NCI-H2196 (cell line): Measurements from ENCODE around the gene OMA1.
"Not testable (repeated sequence)": the region's sequence is repeated elsewhere in the genome, so short reads cannot be mapped to it uniquely, and the experiment has no call there.

Source experiments
- DNase-seq: peaks from one replicate; lab custom pipeline; 2025; ENCODE audit not compliant: unreplicated experiment; lab: John Stamatoyannopoulos, UW

OMA1 gene

GRCh38 chr1:58573705-58574591 lies 27.4 kb upstream of the OMA1 start:
- no peak for DNase-seq

DNA sequence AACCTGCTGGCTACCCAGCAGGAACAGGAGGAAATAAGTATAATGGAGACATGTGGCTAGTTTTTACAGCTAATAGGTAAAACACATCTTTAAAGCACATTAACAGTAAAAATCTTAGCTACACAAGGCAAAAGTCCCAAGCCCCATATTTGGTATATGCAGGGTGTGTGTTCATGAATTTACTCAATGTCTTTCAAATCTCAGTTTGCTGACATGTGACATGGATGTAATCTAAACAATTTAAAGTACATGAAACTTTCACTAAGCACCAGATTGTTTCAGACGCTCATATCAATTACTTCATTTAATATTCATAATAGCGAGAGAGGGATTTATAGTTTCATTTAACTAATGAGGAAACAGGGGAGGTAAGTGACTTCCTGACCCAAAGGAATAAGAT lies 26.6 kb upstream of the OMA1 start:
- DNase-seq: no peak

- DNase-seq: peak; percentile 15
Observed at GRCh38 chr1:58572690-58573089, 26.2 kb upstream of the OMA1 start.

GRCh38 chr1:58571616-58572015 lies 25.1 kb upstream of the OMA1 start:
- DNase-seq: no peak

DNA sequence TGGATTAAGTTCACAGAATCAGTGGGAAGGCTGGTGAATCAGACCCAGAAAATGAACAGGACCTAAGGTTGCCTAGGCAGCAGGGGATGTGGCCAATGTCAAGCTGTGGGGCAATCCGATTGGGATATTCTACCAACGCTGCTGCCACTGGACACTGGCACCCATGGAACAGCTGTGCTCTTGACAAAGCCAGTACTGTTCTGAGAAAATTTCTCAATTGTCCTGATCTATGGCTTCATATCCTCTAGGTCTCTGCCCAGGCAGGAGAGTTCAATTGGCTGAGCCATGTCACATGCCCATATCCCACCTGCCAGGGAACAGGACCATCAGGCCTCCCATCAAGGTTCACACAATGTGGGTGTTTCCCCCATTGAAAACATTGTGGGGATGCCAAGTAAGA lies 24.3 kb upstream of the OMA1 start:
- no peak for DNase-seq

DNA sequence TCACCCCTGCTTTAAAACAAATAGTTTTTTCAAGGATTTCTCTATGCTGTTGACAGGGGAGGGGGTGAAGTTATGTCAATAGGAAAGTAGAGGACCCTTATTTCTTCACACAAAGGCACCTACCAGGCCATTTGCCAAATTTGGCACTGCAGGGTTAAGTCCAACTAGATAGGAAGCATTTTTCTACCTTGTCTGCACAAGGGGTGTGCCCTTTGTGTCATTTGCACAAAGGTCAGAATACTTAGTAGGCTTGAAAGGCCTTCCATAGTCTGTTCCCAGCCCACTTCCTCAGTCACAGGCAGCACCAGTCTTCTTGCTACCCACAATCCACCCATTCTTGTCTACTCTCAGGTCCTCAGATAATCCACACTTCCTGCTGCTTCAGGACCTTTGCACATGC lies 23.6 kb upstream of the OMA1 start:
- no peak for DNase-seq

DNA sequence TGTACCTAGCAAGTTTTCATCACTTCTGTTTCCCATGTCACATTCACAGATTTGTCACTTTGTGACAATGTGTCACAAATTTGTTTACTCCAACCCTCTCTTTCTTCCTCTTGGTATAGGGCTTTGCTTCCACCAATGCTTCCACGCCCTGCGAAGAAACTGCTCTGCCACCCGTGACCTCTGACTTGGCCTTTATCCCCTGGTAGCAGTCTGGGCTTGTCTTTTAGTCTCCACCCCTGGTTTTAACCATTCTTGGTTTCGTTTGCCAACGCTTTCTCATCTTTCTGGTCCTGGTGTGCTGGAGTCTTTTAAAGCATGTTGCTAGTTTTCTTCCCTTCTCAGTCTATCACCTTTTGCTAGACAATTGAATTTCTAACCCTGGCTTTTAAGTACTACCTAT lies 22.4 kb upstream of the OMA1 start:
- no peak for DNase-seq

DNA sequence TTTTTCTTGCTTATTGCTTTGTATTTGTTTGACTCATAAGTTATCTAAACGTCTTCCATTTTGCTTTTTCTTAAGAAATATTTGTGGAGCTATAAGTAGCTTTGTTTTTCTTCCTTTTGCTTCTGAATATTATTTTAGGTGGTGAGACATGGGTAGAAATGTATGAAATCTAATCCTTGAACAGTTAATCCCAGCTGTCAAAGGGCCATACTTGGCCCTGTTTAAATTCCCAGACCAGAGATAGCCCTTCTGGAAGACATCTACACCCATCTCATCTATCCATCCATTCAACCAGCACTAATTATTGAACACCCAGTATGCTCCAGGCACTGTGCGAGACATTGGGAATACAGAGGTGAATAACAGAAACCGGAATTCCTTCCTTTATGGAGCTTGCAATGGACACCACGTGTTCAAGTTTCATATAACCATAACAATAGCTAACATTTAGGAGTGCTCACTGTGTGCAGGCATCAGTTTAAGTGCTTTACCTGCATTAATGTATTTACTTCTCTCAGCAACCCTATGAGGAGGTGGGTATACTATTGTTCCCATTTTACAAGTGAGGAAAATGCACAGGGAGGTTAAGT lies 21.8 kb upstream of the OMA1 start:
- DNase-seq: no peak

GRCh38 chr1:58566339-58566738 lies 19.8 kb upstream of the OMA1 start:
- DNase-seq: no peak

DNA sequence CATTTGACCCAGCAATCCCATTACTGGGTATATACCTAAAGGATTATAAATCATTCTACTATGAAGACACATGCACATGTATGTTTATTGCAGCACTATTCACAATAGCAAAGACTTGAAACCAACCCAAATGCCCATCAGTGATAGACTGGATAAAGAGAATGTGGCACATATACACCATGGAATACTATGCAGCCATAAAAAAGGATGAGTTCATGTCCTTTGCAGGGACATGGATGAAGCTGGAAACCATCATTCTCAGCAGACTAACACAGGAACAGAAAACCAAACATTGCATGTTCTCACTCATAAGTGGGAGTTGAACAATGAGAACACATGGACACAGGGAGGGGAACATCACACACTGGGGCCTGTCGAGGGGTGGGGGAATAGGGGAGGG lies 17.2 kb upstream of the OMA1 start:
- not testable (repeated sequence) for DNase-seq

DNA sequence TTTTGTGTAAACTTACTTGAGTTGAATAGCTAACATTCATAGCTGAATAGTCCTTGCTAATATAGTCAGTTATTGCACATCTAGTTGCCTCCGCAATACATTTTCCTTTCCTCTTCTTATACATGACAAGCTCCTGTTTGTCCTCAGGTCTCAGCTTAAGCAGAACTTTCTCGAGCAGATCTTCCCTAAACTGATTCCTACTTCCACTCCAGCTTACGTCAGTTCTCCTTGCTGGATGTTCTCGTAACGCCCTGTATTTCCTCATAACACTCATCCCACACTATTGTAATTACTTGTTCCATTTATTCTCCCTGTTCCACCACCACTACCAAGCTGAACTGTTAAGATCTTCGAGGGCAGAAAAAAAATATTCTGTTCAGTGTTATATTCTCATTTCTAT lies 15.1 kb upstream of the OMA1 start:
- no peak for DNase-seq

DNA sequence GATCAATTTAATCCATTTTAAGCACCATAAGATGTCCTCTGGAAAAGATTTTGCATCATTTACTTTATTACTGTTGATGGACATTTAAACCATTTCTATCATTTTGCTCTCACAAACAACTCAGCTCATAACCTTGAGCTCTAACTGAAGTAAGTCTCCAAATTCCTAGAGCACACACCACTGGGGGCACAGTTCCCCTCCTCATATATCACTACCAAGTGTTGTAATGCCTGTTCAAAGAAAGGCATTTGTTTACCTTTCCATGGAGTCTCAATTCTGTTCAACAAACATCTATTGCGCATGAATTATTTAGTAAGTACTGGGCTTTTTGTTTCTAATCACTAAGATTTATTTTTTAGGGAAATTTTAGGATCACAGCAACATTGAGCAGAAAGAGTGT lies 8.9 kb upstream of the OMA1 start:
- DNase-seq: no peak

- no peak for DNase-seq
Observed at GRCh38 chr1:58551186-58552140, 4.9 kb upstream of the OMA1 start.

GRCh38 chr1:58549291-58549690 lies 2.8 kb upstream of the OMA1 start:
- not testable (repeated sequence) for DNase-seq

GRCh38 chr1:58548371-58548770 lies 1.8 kb upstream of the OMA1 start:
- DNase-seq: no peak

DNA sequence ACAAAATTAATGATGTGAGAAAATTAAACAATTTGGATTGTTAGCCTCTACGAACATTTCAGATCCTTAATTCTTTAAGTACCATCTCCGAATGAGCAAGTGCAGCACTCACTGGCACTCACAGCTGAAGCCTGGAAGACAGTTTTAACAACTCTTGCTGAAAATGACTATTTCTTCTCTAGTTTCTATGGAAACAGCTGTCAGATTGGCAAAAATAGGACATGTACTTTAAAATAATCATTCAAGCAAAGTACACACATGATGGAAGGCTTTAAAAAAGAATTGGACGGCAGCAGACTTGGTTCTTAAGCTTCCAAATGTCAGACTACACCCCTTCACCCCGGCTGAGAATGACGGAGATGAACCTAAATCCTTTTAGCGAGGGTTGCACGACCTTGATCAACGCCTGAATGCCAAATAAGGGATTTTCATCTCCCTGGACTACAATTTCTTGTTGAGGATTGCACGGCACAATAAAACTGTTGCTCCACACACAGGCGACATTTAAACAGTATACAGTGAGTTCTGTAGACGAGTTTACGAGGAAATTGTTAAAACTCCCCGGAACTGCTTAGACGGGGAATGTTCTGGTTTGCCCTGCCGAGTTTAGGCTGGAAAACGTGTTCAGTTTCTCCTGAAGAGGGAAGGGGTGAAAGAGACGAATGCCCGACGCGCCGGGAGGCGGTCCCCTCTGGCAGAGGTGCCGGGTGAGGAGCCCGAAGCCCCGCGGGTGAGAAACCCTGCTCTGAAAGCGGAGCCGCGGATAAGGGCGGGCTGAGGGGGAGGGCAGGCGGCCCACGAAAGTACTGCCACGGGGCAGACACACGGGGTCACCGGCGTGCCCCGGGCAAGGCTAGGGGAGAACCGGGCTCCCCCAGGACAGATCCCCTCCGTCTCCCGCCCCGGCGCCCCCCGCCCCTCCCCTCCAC lies 671 bp downstream of the OMA1 start:
- DNase-seq: peak; percentile 57

DNA sequence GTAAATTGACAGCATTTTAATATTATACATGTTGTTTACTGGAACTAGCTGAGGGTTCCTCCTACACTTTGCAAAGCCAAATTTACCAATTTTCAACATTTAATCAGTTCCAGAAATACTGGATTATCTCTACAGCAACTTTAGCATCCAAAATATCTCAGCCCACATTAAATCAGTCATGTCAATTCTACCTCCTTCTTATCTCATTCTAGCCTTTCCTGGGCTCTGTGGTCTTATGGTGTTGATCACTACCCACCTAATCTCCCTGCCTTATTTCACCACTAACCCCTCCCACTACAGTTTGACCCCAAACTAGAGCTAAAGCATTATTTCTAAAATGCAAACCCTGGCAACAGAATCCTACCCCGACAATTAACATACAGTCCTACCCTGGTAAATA lies 3.3 kb downstream of the OMA1 start:
- no peak for DNase-seq

DNA sequence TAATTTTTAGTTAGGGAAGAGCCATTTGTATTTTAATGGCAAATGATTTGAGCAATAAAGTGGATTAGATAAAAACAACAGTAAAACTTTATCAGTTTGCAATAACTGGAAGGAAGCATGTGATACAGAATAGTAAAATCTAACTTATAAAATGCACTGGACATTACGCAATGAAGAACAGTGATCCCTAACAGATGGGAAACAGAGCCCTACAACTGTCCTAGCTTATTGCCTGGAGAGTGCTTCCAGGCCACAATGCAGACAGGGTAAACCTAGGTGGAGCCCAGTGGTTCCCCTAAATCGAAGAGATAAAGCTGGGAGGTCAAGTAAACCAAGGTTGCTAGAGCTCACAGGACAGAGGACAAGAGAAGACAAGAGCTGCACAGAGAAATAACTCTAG lies 7.0 kb downstream of the OMA1 start:
- DNase-seq: no peak

DNA sequence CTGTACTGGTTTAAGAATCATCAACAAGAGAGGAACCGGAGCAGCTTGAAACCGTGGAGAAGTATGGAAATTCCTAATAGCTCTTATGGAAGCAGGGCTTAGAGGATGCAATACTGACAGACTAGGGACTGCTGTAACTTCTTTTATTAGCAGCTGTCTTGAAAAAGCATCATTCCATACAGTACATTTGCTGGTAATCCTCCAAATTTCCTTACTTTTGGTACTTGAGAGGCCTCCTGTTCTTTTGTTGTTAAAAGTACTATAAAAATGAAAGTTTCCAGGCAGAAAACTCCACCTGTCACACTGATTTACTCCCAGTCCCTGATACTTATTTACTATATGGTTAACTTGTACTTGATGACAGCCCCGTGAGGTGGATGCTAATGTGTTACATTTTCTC lies 7.7 kb downstream of the OMA1 start:
- no peak for DNase-seq

DNA sequence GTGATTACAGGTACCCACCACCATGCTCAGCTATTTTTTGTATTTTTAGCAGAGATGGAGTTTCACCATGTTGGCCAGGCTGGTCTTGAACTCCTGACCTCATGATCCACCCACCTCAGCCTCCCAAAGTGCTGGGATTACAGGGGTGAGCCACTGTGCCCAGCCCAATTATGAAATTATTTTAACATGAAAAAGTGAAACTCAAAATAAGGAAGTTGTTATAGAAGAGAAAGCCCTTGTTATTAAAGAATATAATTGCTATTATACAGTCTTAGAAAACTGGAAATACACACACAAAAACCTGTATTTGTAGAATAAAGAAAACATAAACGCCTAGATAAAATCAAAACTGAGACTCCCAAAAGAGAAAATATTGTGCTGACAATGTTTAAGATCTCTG lies 14.7 kb downstream of the OMA1 start:
- not testable (repeated sequence) for DNase-seq

GRCh38 chr1:58529284-58529683 lies 17.2 kb downstream of the OMA1 start:
- DNase-seq: no peak
